PC-9 (cell line): Measurements from ENCODE around the gene PAOX. TPM values are rescaled to one million over a fixed set of nuclear protein-coding genes. Genes with fewer than 3 reads are reported as not detected.
"Not testable (repeated sequence)": the region's sequence is repeated elsewhere in the genome, so short reads cannot be mapped to it uniquely, and the experiment has no call there.

Experiments used
- BruUV-seq: library from RNA; stranded (reverse); fragments of 400-500 nt; replicated peaks from 2 replicates; lab custom pipeline; 2021; lab: Mats Ljungman, UMichigan
- CTCF ChIA-PET: fragments of 300-600 bp; sonication (Branson Sonifier 250); formaldehyde crosslinking; loops from one replicate; lab custom pipeline; 2022; ENCODE audit warnings: antibody characterized with exemption; lab: Charles Lee
- POLR2A ChIA-PET: fragments of 300-600 bp; sonication (Branson Sonifier 250); formaldehyde crosslinking; loops from one replicate; lab custom pipeline; 2022; ENCODE audit warnings: antibody characterized with exemption; ENCODE audit not compliant: unreplicated experiment; lab: Charles Lee
- DNase-seq, 2 experiments: peaks; one replicate each; pipeline versions ENCODE4 v3.0.0 to v3.0.0-alpha.2; 2015 to 2022; ENCODE audit warnings: mixed read lengths in 1 of 2
- H2AFZ ChIP-seq: fragments of 200-600 bp; sonication (generic); 2 replicates; pipeline ENCODE4 v1.8.1; 2017; ENCODE audit warnings: antibody characterized with exemption
- H3F3A ChIP-seq: fragments of 200-600 bp; sonication (generic); 2 replicates; pipeline ENCODE4 v1.8.1; 2017; ENCODE audit warnings: antibody characterized with exemption, mild to moderate bottlenecking, low read depth; ENCODE audit not compliant: insufficient read depth
- H3K27ac ChIP-seq: fragments of 200-600 bp; sonication (generic); 2 replicates; pipeline ENCODE4 v1.6.1; 2016; ENCODE audit warnings: mixed run types
- H3K27me3 ChIP-seq: fragments of 200-600 bp; sonication (generic); 2 replicates; pipeline ENCODE4 v1.6.1; 2016; ENCODE audit warnings: low read depth, mixed run types; ENCODE audit not compliant: insufficient read depth
- H3K36me3 ChIP-seq: fragments of 200-600 bp; sonication (generic); 2 replicates; pipeline ENCODE4 v1.6.1; 2016; ENCODE audit warnings: low read depth, mixed run types
- H3K4me1 ChIP-seq: fragments of 200-600 bp; sonication (generic); replicated peaks from 2 replicates; pipeline ENCODE4 v1.6.1; 2016; ENCODE audit warnings: mixed run types; ENCODE audit not compliant: insufficient read depth
- H3K4me2 ChIP-seq: fragments of 200-600 bp; sonication (generic); 2 replicates; pipeline ENCODE4 v1.6.1; 2017; ENCODE audit warnings: mixed run types
- H3K4me3 ChIP-seq: fragments of 200-600 bp; sonication (generic); 2 replicates; pipeline ENCODE4 v1.6.1; 2016; ENCODE audit warnings: mixed run types
- H3K79me2 ChIP-seq: fragments of 200-600 bp; sonication (generic); 2 replicates; pipeline ENCODE4 v1.6.1; 2017; ENCODE audit warnings: low read depth, mixed run types
- H3K9me2 ChIP-seq: fragments of 200-600 bp; sonication (generic); 2 replicates; pipeline ENCODE4 v1.8.1; 2017; ENCODE audit warnings: mild to moderate bottlenecking; ENCODE audit not compliant: insufficient read depth
- H3K9me3 ChIP-seq: fragments of 200-600 bp; sonication (generic); 2 replicates; pipeline ENCODE4 v1.8.1; 2016; ENCODE audit warnings: low read depth; ENCODE audit not compliant: insufficient read depth
- H4K20me1 ChIP-seq: fragments of 200-600 bp; sonication (generic); 2 replicates; pipeline ENCODE4 v1.8.1; 2017; ENCODE audit not compliant: insufficient read depth
- CTCF ChIP-seq: fragments of 200-600 bp; sonication (generic); conservative IDR thresholded peaks from 2 replicates; pipeline ENCODE4 v1.6.1; 2017; ENCODE audit warnings: mixed run types, antibody characterized with exemption, mild to moderate bottlenecking, moderate library complexity
- EZH2 ChIP-seq: fragments of 200-600 bp; sonication (generic); IDR thresholded peaks from 2 replicates; pipeline ENCODE4 v1.8.0; 2017; ENCODE audit warnings: antibody characterized with exemption, low read depth
- intact Hi-C: fragments of 100-400 bp; cut with micrococcal nuclease; formaldehyde crosslinking; loops from one replicate; pipeline ENCODE4 v1.10.0; 2022; ENCODE audit not compliant: unreplicated experiment
- total RNA-seq: library from RNA; stranded (reverse); gene quantifications from 2 replicates; pipeline ENCODE4 v1.2.3, GENCODE V29; 2021

Gene PAOX
- total RNA-seq, 1 experiment from 2014 or later, result 5.7 TPM

GRCh38 chr10:133385214-133385613 lies 6.2 kb downstream of the PAOX start:
- Histone ChIP-seq H3K4me3 (no peak overlapping the region), H3K9me3 (no peaks in the 10 kb centered on the region), H3K4me2 (no peak overlapping the region), H3K79me2 (no peaks in the 10 kb centered on the region), H2AFZ (no peak overlapping the region), H3K4me1 (no peaks in the 10 kb centered on the region), H3F3A (peaks cover 6% of the 10 kb centered on the region; the same call in 1 of the 2 replicates), H4K20me1 (no peaks in the 10 kb centered on the region), H3K36me3 (no peaks in the 10 kb centered on the region), H3K9me2 (no peaks in the 10 kb centered on the region), H3K27ac (no peak overlapping the region), H3K27me3 (no peaks in the 10 kb centered on the region)
- intact Hi-C loops, result no loop called here
- TF ChIP-seq EZH2 (no peak), CTCF (no peak)
- ChIA-PET POLR2A (no interaction called here), CTCF (no interaction called here)
- no TSS peak for BruUV-seq
- no peak for DNase-seq

DNA sequence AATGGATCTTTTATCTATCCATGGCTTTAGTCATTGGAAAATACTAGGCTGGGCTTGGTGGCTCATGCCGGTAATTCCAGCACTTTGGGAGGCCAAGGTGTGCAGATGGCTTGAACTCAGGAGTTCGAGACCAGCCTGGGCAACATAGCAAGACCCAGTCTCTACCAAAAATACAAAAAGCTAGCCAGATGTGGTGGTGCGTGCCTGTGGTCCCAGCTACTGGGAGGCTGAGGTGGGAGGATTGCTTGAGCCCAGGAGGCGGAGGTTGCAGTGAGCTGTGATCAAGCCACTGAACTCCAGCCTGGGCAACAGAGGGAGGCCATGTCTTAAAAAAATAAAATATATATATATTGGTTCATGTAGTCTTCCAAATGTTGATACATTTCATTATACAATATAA lies 7.9 kb downstream of the PAOX start:
- CTCF ChIA-PET, H3K4me2 ChIP-seq, H3K36me3 ChIP-seq, H4K20me1 ChIP-seq, H3K9me2 ChIP-seq, H3K79me2 ChIP-seq, H3K9me3 ChIP-seq, H3K4me3 ChIP-seq, H3K4me1 ChIP-seq, intact Hi-C loops, H3K27me3 ChIP-seq, H2AFZ ChIP-seq, H3K27ac ChIP-seq, POLR2A ChIA-PET, DNase-seq, BruUV-seq, H3F3A ChIP-seq: not testable (repeated sequence)

DNA sequence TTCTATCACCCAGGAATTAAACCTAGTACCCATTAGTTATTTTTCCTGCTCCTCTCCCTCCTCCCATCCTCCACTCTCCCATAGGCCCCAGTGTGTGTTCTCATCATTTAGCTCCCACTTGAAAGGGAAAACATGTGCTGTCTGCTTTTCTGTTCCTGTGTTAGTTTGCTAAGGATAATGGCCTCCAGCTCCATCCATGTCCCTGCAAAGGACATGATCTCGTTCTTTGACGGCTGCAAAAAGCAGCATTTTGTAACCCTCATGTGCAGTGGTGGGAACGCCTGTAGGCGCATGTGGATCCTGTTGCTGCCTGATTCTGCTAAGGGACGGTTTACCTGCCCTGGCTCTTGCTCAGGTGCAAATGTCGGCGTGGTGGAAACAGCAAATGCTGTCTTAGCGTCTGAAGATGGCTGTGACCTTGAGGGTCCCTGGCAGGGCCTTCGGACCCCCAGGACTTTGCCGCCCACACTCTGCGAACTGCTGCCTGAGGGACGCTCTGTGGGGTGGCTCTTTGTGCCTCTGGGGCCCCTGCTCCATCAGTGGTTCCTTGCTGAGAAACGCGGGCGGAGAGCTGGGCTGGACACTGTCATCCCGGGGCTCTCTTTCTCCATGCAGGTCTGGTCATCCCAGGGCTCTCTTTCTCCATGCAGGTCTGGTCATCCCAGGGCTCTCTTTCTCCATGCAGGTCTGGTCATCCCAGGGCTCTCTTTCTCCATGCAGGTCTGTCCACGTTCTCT lies 9.3 kb downstream of the PAOX start:
- ChIA-PET CTCF (no interaction called here), POLR2A (interaction anchor here (0.6 kb wide), 1 partner anchor 209 kb away, joined by 3 read pairs; no protein-coding TSS in a partner anchor)
- H3K9me2 ChIP-seq, result no peaks in the 10 kb centered on the region
- H3F3A ChIP-seq, result peaks cover 15% of the 10 kb centered on the region; the same call in 1 of the 2 replicates
- no peak overlapping the region for H3K4me2 ChIP-seq
- no peaks in the 10 kb centered on the region for H3K79me2 ChIP-seq
- H2AFZ ChIP-seq, result no peak overlapping the region
- BruUV-seq, result no TSS peak
- H3K27ac ChIP-seq, result no peak overlapping the region
- peaks cover 1% of the 10 kb centered on the region; the same call in 1 of the 2 replicates for H3K4me1 ChIP-seq
- H4K20me1 ChIP-seq, result no peaks in the 10 kb centered on the region
- H3K36me3 ChIP-seq, result no peaks in the 10 kb centered on the region
- H3K9me3 ChIP-seq, result no peaks in the 10 kb centered on the region
- no peak for DNase-seq
- no peak for TF ChIP-seq CTCF
- TF ChIP-seq EZH2, result no peak
- H3K4me3 ChIP-seq, result no peak overlapping the region
- H3K27me3 ChIP-seq, result no peaks in the 10 kb centered on the region
- intact Hi-C loops, result no loop called here
